ENCODE data around the gene ZNRD2. TPM values are rescaled to one million over a fixed set of nuclear protein-coding genes. Genes with fewer than 3 reads are reported as not detected.

ZNRD2 gene
- total RNA-seq, 2 experiments from 2014 or later, result 38.7 to 39.9 TPM

GRCh38 chr11:65558002-65558929 is 12.0 kb upstream of the ZNRD2 start, which contains the start of gene LTBP3:
Gene LTBP3, minus strand, starts transcription at chr11:65558359. Its CDS starts 400 bp downstream, at chr11:65557959.
- Histone ChIP-seq H3K27ac (ENCODE audit: low read depth in 1 of 2, low read length in 2 of 2) (peak within 1 kb of the TSS; percentile 80), H3K9me3 (ENCODE audit: control insufficient read depth in 1 of 2, insufficient read depth in 1 of 2, low read length in 2 of 2) (no peaks in the 10 kb centered on the region), H3K36me3 (ENCODE audit: insufficient read depth, low read length) (no peaks in the 10 kb centered on the region), H3K27me3 (ENCODE audit: control insufficient read depth in 1 of 2, insufficient read depth in 2 of 2, low read length in 2 of 2) (no peaks in the 10 kb centered on the region), H3K4me3 (ENCODE audit: low read length) (peak within 1 kb of the TSS; percentile 63), H3K4me1 (ENCODE audit: insufficient read depth, low read length) (peaks cover 80% of the 10 kb centered on the region)
- peak; percentile 39 for ATAC-seq (ENCODE audit: poor library complexity)
- no peaks in the 10 kb centered on the region for H3K27me3 Mint-ChIP-seq
- DNase-seq, result peak in 7 of 14 experiments; percentile 36 to 73 (median 65)
- H3K36me3 Mint-ChIP-seq (ENCODE audit: low read depth), result peaks cover 6% of the 10 kb centered on the region
- intact Hi-C loops (cut with DNase I, micrococcal nuclease), result no loop called here
- POLR2A ChIA-PET, result interaction anchor here (0.6 to 2.9 kb wide), 10 partner anchors 12 to 60 kb away, joined by 3 to 15 read pairs (median 4); partner anchors contain the start of genes EHBP1L1, MALAT1 and ZNRD2
- H3K4me1 Mint-ChIP-seq (ENCODE audit: low read depth), result peaks cover 59% of the 10 kb centered on the region
- peak within 1 kb of the TSS; percentile 94 for H3K4me3 Mint-ChIP-seq
- TF ChIP-seq CTCF (IDR thresholded peaks at IDR 0.05), result no peak
- no peaks in the 10 kb centered on the region for H3K9me3 Mint-ChIP-seq
- CTCF ChIA-PET, result interaction anchor here (1.0 to 4.0 kb wide), 3 partner anchors 12 to 18 kb away, joined by 3 to 21 read pairs (median 9); partner anchors contain the start of gene ZNRD2
- H3K27ac Mint-ChIP-seq, result peak within 1 kb of the TSS; percentile 87

- peak in 1 of 14 experiments; percentile 27 for DNase-seq
- Mint-ChIP-seq H3K4me1 (ENCODE audit: low read depth) (peaks cover 63% of the 10 kb centered on the region), H3K9me3 (no peaks in the 10 kb centered on the region), H3K4me3 (peak overlapping the region; percentile 79), H3K27ac (peak overlapping the region; percentile 81), H3K36me3 (ENCODE audit: low read depth) (peaks cover 4% of the 10 kb centered on the region), H3K27me3 (no peaks in the 10 kb centered on the region)
- H3K36me3 ChIP-seq (ENCODE audit: insufficient read depth, low read length), result no peaks in the 10 kb centered on the region
- TF ChIP-seq CTCF (IDR thresholded peaks at IDR 0.05), result no peak
- intact Hi-C loops (cut with DNase I, micrococcal nuclease), result no loop called here
- peak overlapping the region; percentile 59 for H3K4me3 ChIP-seq (ENCODE audit: low read length)
- no peaks in the 10 kb centered on the region for H3K27me3 ChIP-seq (ENCODE audit: control insufficient read depth in 1 of 2, insufficient read depth in 2 of 2, low read length in 2 of 2)
- peak overlapping the region; percentile 80 for H3K27ac ChIP-seq (ENCODE audit: low read depth in 1 of 2, low read length in 2 of 2)
- ATAC-seq (ENCODE audit: poor library complexity), result no peak
- ChIA-PET CTCF (interaction anchor here (1.0 to 2.3 kb wide), 2 partner anchors 11 to 18 kb away, joined by 3 to 9 read pairs; partner anchors contain the start of gene ZNRD2), POLR2A (interaction anchor here (0.7 to 2.9 kb wide), 7 partner anchors 11 to 60 kb away, joined by 3 to 15 read pairs (median 4); partner anchors contain the start of genes EHBP1L1, MALAT1 and ZNRD2)
- peaks cover 80% of the 10 kb centered on the region for H3K4me1 ChIP-seq (ENCODE audit: insufficient read depth, low read length)
- no peaks in the 10 kb centered on the region for H3K9me3 ChIP-seq (ENCODE audit: control insufficient read depth in 1 of 2, insufficient read depth in 1 of 2, low read length in 2 of 2)
Measured at GRCh38 chr11:65558930-65559509, 11.3 kb upstream of the ZNRD2 start.

GRCh38 chr11:65559535-65559934 is 10.7 kb upstream of the ZNRD2 start:
- no peak for ATAC-seq (ENCODE audit: poor library complexity)
- Mint-ChIP-seq H3K9me3 (no peaks in the 10 kb centered on the region), H3K36me3 (ENCODE audit: low read depth) (peaks cover 4% of the 10 kb centered on the region), H3K27ac (peak overlapping the region; percentile 81), H3K27me3 (no peaks in the 10 kb centered on the region), H3K4me3 (peak overlapping the region; percentile 79), H3K4me1 (ENCODE audit: low read depth) (peaks cover 58% of the 10 kb centered on the region)
- no peak for TF ChIP-seq CTCF (IDR thresholded peaks at IDR 0.05)
- Histone ChIP-seq H3K9me3 (ENCODE audit: control insufficient read depth in 1 of 2, insufficient read depth in 1 of 2, low read length in 2 of 2) (no peaks in the 10 kb centered on the region), H3K4me3 (ENCODE audit: low read length) (no peak overlapping the region), H3K27me3 (ENCODE audit: control insufficient read depth in 1 of 2, insufficient read depth in 2 of 2, low read length in 2 of 2) (no peaks in the 10 kb centered on the region), H3K27ac (ENCODE audit: low read depth in 1 of 2, low read length in 2 of 2) (peak overlapping the region in 1 of 2 donors; percentile 80), H3K4me1 (ENCODE audit: insufficient read depth, low read length) (peaks cover 80% of the 10 kb centered on the region), H3K36me3 (ENCODE audit: insufficient read depth, low read length) (no peaks in the 10 kb centered on the region)
- POLR2A ChIA-PET, result interaction anchor here (0.7 to 3.8 kb wide), 6 partner anchors 10 to 61 kb away, joined by 3 to 15 read pairs (median 14); partner anchors contain the start of genes EHBP1L1, MALAT1 and ZNRD2
- no peak for DNase-seq
- CTCF ChIA-PET, result interaction anchor here (1.5 to 2.3 kb wide), 2 partner anchors 11 to 19 kb away, joined by 3 to 9 read pairs; partner anchors contain the start of gene ZNRD2
- intact Hi-C loops (cut with DNase I, micrococcal nuclease), result no loop called here

Data from CD4-positive, alpha-beta T cell (primary cell).